HG03442 (cell line): ENCODE measurements around the gene LDLRAD4.

Experiments used
- ATAC-seq: cut with Tn5 transposase; IDR thresholded peaks from one replicate; pipeline ENCODE4 v1.9.1; 2021; ENCODE audit warnings: mild to moderate bottlenecking, moderate library complexity; ENCODE audit not compliant: unreplicated experiment

Gene LDLRAD4

GRCh38 chr18:13558124-13558523 is 339.6 kb downstream of the LDLRAD4 start:
- peak; percentile 42 for ATAC-seq

- ATAC-seq, result no peak
Observed at GRCh38 chr18:13558790-13559189, 340.2 kb downstream of the LDLRAD4 start.

- ATAC-seq, result no peak
Observed at GRCh38 chr18:13559754-13560153, 341.2 kb downstream of the LDLRAD4 start.

GRCh38 chr18:13560306-13560705 is 341.7 kb downstream of the LDLRAD4 start:
- ATAC-seq, result no peak

GRCh38 chr18:13562494-13563029 is 344.0 kb downstream of the LDLRAD4 start:
- peak; percentile 56 for ATAC-seq

- ATAC-seq, result no peak
Observed at GRCh38 chr18:13563390-13563805, 344.8 kb downstream of the LDLRAD4 start.

- no peak for ATAC-seq
Observed at GRCh38 chr18:13564579-13564978, 346.0 kb downstream of the LDLRAD4 start.

- no peak for ATAC-seq
Observed at GRCh38 chr18:13565228-13565627, 346.7 kb downstream of the LDLRAD4 start.

GRCh38 chr18:13566941-13567746 is 348.6 kb downstream of the LDLRAD4 start:
- peak; percentile 37 for ATAC-seq

GRCh38 chr18:13568443-13569392 is 350.2 kb downstream of the LDLRAD4 start:
- peak; percentile 74 for ATAC-seq

- no peak for ATAC-seq
Observed at GRCh38 chr18:13570216-13570615, 351.7 kb downstream of the LDLRAD4 start.

- no peak for ATAC-seq
Observed at GRCh38 chr18:13570856-13571495, 352.4 kb downstream of the LDLRAD4 start.

GRCh38 chr18:13572148-13572547 is 353.6 kb downstream of the LDLRAD4 start:
- ATAC-seq, result no peak

GRCh38 chr18:13572721-13573120 is 354.2 kb downstream of the LDLRAD4 start:
- ATAC-seq, result no peak

GRCh38 chr18:13573750-13574149 is 355.2 kb downstream of the LDLRAD4 start:
- ATAC-seq, result no peak

GRCh38 chr18:13574355-13574754 is 355.8 kb downstream of the LDLRAD4 start:
- no peak for ATAC-seq

GRCh38 chr18:13574761-13575160 is 356.2 kb downstream of the LDLRAD4 start:
- no peak for ATAC-seq

GRCh38 chr18:13576598-13576997 is 358.0 kb downstream of the LDLRAD4 start:
- peak; percentile 11 for ATAC-seq

- peak; percentile 85 for ATAC-seq
Observed at GRCh38 chr18:13577091-13577697, 358.6 kb downstream of the LDLRAD4 start.

GRCh38 chr18:13577781-13578180 is 359.2 kb downstream of the LDLRAD4 start:
- ATAC-seq, result peak; percentile 1
